Stomach (tissue), 4 donors: Measurements from ENCODE around the gene CERS5.

ENCODE experiments used
- EP300 ChIP-seq: sonication (generic); formaldehyde crosslinking; IDR thresholded peaks from one replicate; pipeline ENCODE4 v1.6.1; 2017; ENCODE audit warnings: antibody characterized with exemption
- POLR2A ChIP-seq, 4 donors: fragments of 450-650 bp; IDR thresholded peaks; one replicate each; pipeline ENCODE4 v1.6.1; 2016; ENCODE audit warnings: antibody characterized with exemption in 4 of 4, control low read depth in 2 of 4, mild to moderate bottlenecking in 1 of 4, moderate library complexity in 1 of 4
- POLR2AphosphoS5 ChIP-seq, 3 donors: sonication (generic); formaldehyde crosslinking; IDR thresholded peaks; one replicate each; pipeline ENCODE4 v1.6.1; 2016; ENCODE audit warnings: antibody characterized with exemption in 3 of 3
- TF ChIP-seq, protein P1 (sequence below), 7 experiments: fragments of 450-650 bp in 4 of 7; fragments of 200-600 bp in 3 of 7; sonication (generic) in 3 of 7; IDR thresholded peaks; one replicate each; pipeline ENCODE4 v1.5.1; 2016 to 2019; ENCODE audit warnings: antibody characterized with exemption in 7 of 7, control low read depth in 2 of 7, mild to moderate bottlenecking in 1 of 7

DNA sequence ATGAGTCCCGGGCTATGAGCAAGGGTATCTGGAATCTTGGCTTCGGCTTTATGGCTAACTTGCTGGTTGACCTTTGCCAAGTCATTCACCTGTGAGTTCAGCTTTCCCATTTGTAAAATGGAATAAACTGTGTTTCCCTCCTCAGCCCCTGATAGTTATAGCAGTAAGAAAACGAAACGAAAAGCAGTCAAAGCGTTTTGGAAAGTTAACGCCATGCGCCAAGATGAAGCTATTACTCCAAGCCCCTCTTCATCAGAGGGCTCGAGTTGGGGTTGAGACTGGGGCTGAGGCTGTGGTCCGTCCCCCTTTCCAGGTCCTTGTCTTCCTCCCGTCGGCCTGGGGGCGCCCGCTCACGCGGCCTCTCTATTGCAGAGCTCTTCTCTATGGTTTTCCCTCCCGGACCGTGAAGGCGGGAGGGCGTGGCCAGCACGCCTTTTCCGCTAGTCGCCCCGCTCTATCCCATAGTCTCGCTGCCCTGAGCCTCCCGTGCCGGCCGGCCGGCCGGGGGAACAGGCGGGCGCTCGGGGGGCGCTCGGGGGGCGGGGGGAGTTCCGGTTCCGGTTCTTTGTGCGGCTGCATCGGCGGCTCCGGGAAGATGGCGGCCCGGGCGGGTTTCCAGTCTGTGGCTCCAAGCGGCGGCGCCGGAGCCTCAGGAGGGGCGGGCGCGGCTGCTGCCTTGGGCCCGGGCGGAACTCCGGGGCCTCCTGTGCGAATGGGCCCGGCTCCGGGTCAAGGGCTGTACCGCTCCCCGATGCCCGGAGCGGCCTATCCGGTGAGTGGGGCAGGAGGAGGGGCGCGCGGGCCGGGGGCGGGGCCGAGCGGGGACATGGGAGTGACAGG, 82.2 kb downstream of the CERS5 start, which contains the start of gene SMARCD1:
- TF ChIP-seq, protein P1, sequence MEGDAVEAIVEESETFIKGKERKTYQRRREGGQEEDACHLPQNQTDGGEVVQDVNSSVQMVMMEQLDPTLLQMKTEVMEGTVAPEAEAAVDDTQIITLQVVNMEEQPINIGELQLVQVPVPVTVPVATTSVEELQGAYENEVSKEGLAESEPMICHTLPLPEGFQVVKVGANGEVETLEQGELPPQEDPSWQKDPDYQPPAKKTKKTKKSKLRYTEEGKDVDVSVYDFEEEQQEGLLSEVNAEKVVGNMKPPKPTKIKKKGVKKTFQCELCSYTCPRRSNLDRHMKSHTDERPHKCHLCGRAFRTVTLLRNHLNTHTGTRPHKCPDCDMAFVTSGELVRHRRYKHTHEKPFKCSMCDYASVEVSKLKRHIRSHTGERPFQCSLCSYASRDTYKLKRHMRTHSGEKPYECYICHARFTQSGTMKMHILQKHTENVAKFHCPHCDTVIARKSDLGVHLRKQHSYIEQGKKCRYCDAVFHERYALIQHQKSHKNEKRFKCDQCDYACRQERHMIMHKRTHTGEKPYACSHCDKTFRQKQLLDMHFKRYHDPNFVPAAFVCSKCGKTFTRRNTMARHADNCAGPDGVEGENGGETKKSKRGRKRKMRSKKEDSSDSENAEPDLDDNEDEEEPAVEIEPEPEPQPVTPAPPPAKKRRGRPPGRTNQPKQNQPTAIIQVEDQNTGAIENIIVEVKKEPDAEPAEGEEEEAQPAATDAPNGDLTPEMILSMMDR (IDR thresholded peaks at IDR 0.05), result no peak
- TF ChIP-seq POLR2AphosphoS5 (IDR thresholded peaks at IDR 0.05) (peak in 1 of 3 donors; percentile 42), POLR2A (IDR thresholded peaks at IDR 0.05) (no peak), EP300 (no peak)
